Measurements from ENCODE around the gene IRGQ.
A peak's percentile ranks its signal among the peaks of the same experiment; 100 is the strongest.
"Not testable (repeated sequence)": the region's sequence is repeated elsewhere in the genome, so short reads cannot be mapped to it uniquely, and the experiment has no call there.

Gene IRGQ

DNA sequence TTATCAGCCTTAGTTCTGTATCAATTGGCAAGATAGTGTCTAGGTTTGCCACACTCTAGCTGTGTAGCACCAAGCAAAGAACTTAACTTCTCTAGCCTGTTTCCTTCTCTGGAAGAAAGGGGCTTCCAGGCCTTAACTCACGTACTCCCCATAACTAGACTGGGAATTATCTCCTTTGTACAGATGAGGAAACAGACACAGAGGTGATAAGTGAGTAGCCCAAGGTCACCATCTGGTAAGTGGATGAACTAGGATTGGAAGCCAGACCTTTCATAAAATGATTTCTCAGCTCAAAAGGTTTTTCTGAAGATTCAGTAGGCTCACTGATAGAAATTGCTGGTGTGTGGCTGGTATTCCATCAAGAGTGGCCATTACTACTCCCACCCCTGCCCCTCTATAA, 20.4 kb upstream of the IRGQ start:
- peaks cover 30% of the 10 kb centered on the region for H3K36me3 Mint-ChIP-seq
- H3K27ac Mint-ChIP-seq: no peak overlapping the region
- no peaks in the 10 kb centered on the region for H3K9me3 Mint-ChIP-seq
- H3K4me1 Mint-ChIP-seq: peaks cover 41% of the 10 kb centered on the region
- no peaks in the 10 kb centered on the region for H3K27me3 Mint-ChIP-seq
- no peak overlapping the region for H3K4me3 Mint-ChIP-seq
- ATAC-seq: no peak

DNA sequence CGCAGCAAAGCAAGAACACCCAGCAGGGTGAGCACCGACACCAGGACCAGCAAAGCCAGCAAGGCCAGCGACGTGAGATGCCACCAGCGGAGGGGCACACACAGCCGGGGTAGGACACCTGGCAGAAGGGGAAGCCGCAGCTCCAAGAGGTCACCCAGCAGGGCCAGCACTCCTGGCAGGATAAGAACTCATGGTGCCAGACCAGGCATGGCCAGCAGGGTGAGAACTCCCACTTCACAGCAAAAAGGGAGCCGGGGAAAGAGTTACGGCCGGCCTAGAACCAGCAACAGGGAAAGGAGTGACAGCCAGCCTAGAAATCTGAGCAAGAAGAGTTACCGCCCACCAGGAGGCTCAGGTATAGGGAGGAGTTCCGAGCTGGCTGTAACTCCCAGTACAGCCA, 16.4 kb upstream of the IRGQ start:
- H3K4me1 Mint-ChIP-seq: peaks cover 20% of the 10 kb centered on the region
- no peak overlapping the region for H3K27ac Mint-ChIP-seq
- no peaks in the 10 kb centered on the region for H3K27me3 Mint-ChIP-seq
- no peak overlapping the region for H3K4me3 Mint-ChIP-seq
- H3K9me3 Mint-ChIP-seq: no peaks in the 10 kb centered on the region
- no peak for ATAC-seq
- peaks cover 37% of the 10 kb centered on the region for H3K36me3 Mint-ChIP-seq

DNA sequence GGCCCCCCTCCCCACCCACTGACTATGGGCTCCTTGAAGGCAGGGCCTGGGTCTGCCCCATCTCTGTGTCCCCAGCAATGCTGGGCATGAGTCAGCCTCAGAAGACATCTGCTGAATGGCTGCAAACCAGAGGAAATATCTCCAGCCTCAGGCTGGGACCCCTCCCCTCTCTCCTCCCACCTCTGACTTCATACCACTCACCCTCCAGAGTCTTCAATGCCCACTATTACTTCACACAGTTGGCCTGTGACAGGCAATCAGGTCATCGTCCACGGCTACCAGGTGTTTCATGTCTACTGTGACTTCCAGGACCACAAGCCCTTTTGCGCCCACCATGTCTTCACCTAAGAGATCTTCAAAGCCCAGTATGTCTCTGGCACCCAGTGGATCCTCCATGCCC, 15.9 kb upstream of the IRGQ start, which contains the start of gene SRRM5:
SRRM5 (plus strand) TSS at position 301 of the 400 bp plus-strand sequence; CDS start at position 335, 34 bp downstream.
- Mint-ChIP-seq H3K4me3 (no peak within 1 kb of the TSS), H3K27me3 (no peaks in the 10 kb centered on the region), H3K36me3 (peaks cover 37% of the 10 kb centered on the region), H3K4me1 (peaks cover 18% of the 10 kb centered on the region), H3K27ac (peak within 1 kb of the TSS; percentile 14), H3K9me3 (no peaks in the 10 kb centered on the region)
- ATAC-seq: no peak

DNA sequence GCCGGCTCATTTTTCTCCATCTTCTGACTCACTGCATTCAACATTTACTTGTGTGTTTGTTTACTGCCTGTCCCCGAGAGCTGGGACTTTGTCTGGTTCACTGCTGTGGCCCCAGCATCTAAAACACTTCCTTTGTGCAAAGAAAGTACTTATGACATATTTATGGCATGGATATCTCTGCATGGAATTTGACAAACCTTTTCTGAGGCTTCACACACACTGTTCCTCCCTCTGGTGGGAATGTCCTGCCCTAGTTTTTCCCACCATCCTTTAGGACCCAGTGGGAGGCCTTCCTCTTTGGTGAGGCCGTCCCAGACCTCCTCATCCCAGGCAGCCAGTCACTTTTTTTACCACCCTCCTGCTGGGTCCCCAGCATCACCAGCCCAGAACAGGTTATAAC, 14.6 kb upstream of the IRGQ start:
- Mint-ChIP-seq H3K27ac (no peak overlapping the region), H3K36me3 (peaks cover 37% of the 10 kb centered on the region), H3K4me1 (peaks cover 14% of the 10 kb centered on the region), H3K9me3 (no peaks in the 10 kb centered on the region), H3K4me3 (no peak overlapping the region), H3K27me3 (no peaks in the 10 kb centered on the region)
- ATAC-seq: no peak

DNA sequence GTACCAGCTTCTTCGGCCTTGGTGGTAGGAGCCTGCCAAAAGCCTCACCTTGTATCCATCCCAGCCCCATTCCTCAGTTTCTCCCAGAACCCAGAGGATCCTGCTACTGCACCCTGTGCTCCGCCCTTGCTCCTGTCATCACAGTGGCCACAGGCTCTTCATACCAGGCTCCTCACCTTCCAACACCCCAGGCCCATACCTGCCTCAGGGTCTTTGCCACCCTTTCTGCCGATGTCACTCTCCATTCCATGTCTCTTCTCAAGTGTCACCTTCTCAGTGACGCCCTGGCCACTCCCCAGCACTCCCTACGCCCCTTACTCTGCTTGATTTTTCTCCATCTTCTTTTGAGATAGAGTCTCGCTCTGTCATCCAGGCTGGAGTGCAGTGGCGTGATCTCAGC, 13.9 kb upstream of the IRGQ start:
- Mint-ChIP-seq H3K4me3 (no peak overlapping the region), H3K27ac (no peak overlapping the region), H3K36me3 (peaks cover 37% of the 10 kb centered on the region), H3K4me1 (peaks cover 14% of the 10 kb centered on the region), H3K27me3 (no peaks in the 10 kb centered on the region), H3K9me3 (no peaks in the 10 kb centered on the region)
- ATAC-seq: no peak

DNA sequence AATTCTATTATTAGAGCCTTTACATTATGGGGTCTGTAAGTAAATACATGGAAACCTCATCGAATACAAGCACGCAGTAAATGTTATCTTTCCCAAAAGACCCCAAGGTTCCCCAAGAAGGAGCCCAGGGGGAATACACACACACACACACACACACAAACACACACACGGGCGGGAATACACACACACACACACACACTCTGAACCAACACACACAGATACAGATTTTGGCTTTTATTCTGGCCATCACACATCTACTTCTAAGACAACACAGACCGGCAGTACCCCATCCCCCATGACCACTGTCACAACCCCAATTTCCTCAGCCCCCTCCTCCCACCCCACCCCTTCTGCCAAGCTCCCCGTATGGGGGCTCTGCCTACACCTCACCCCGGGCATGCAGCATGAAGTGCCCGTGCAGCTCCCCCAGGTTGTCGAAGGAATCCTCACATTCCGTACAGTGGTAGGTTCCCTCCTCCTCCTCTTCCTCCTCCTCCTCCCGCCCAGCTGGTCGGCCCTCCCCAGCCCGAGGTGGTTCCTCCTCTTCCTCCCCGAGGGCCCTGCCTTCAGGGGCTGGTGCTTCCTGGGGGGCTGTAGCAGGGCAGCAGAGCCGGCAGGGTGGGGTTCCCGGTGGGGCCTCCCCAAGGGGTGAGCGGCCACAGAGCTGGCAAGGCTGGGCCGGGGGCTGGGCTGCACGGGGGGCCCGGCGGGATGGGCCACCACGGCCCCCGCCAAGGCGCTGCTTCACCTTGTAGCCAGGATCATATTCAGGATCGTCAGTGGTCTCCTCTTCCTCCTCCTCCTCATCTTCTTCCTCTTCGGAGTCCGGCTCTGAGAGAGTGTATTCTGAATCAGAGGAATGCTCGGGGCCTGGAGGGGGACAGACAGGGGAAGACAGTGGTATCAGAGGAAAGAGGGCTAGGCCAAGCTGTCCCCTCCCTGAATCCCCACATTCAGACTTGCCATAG, 11.6 kb upstream of the IRGQ start:
- peaks cover 18% of the 10 kb centered on the region for H3K36me3 Mint-ChIP-seq
- H3K9me3 Mint-ChIP-seq: no peaks in the 10 kb centered on the region
- H3K27me3 Mint-ChIP-seq: no peaks in the 10 kb centered on the region
- H3K4me3 Mint-ChIP-seq: no peak overlapping the region
- H3K27ac Mint-ChIP-seq: no peak overlapping the region
- peaks cover 21% of the 10 kb centered on the region for H3K4me1 Mint-ChIP-seq
- ATAC-seq: peak; percentile 27

DNA sequence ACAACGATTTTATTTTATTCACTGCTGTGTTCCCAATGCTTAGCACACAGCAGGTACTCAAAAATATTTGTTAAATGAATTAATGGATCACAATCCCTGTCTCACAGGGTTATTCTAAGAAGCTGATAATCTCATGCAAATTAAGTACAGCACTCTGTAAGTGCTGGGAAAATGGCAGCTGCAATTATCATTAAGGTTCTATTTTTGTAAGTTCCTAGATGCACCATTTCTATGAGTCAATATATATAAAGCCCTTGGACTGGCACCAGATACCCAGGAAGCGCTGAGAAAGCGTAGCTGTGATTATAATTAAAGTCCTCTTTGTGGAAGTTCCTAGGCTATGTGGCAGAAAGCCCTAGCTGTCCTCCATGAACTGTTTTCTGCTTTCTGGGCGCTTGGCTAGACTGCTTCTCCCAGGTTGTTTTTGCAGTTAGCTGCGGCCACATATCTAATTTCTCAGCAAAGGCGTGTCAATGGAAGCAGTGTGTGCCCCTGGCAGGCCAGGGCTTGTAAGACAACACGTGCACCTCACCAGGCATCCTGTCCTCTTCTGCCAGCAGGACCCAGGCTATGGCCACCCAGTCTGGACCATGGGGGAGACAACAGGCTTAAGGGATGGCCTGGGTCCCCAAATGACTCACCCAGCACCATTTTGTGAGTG, 10.8 kb upstream of the IRGQ start:
- H3K27me3 Mint-ChIP-seq: no peaks in the 10 kb centered on the region
- H3K4me1 Mint-ChIP-seq: peaks cover 12% of the 10 kb centered on the region
- peaks cover 11% of the 10 kb centered on the region for H3K36me3 Mint-ChIP-seq
- no peak overlapping the region for H3K4me3 Mint-ChIP-seq
- no peaks in the 10 kb centered on the region for H3K9me3 Mint-ChIP-seq
- no peak for ATAC-seq
- peak overlapping the region; percentile 25 for H3K27ac Mint-ChIP-seq

DNA sequence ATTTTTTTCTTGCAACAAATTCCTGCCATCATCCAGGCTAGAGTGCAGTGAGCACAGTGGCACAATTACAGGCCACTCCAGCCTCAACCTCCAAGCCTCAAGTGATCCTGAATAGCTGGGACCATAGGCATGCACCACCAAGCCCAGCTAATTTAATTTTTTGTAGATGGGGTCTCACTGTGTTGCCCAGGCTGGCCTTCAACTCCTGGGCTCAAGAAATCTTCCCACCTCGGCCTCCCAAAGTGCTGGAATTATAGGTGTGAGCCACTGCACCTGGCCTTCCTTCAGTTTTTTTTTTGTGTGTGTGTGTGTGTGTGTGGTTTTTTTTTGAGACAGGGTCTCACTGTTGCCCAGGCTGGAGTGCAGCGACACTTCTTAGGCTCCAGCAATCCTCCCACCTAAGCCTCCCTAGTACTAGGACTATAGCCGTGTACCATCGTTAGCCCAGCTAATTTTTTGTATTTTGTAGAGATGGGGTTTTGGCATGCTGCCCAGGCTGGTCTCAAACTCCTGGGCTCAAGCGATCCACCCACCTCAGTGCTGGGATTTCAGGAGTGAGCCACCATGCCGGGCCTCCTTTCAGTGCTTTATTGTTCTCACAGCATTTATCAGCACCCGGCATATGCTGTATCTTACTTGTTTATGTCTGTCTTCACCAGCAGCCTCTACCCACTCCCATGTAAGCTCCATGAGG, 10.1 kb upstream of the IRGQ start:
- Mint-ChIP-seq H3K4me3 (no peak overlapping the region), H3K4me1 (peaks cover 11% of the 10 kb centered on the region), H3K27me3 (no peaks in the 10 kb centered on the region), H3K36me3 (peaks cover 12% of the 10 kb centered on the region), H3K27ac (peak overlapping the region; percentile 25), H3K9me3 (no peaks in the 10 kb centered on the region)
- no peak for ATAC-seq

DNA sequence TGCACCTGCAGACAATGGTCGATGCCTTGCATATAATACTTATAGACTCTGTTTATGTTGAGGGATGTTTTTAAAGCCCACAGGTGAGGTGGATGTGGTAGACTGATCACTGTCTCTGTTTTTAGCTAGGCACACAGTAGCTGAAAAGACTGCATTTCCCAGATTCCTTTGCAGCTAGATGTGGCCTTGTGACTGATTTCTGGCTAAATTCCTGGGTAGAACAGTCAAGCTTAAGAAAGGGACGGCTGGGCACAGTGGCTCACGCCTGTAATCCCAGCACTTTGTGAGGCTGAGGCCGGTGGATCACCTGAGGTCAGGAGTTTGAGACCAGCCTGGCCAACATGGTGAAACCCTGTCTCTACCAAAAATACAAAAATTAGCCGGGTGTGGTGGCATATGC, 4.4 kb upstream of the IRGQ start:
- not testable (repeated sequence) for H3K4me3 Mint-ChIP-seq, H3K27ac Mint-ChIP-seq, H3K9me3 Mint-ChIP-seq, H3K27me3 Mint-ChIP-seq, ATAC-seq
- Mint-ChIP-seq H3K36me3 (peaks cover 12% of the 10 kb centered on the region), H3K4me1 (peaks cover 43% of the 10 kb centered on the region)

DNA sequence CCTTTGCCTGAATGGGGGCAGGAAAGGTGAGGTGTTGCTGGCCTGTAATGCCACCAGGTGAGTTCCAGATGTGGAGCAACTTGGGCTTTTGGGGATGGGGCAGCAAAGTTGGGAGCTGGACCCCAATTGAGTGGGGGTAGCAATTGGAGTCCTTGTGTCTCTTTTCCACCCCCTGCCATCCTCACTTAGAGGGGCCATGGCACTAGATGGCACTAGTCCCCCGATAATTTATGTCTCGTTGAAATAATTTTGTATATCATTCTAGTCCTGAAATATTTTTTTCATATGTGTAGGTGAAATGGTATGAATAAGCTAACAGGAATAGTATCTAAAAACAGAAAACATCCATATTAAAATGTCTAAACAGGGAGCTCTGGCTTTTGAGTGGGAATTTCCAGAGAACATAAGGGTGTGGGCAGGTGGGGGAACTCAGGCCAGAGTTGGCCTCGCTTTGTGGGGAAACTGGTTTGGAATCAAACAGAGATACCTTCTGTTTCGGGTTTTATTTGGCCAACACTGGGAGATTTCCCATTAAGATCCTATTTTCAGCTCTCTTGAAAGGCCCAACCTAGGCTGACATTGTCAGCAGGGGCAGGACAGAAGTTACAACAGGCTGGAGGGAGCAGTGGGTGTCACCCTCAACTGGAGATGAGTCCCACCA, 3.8 kb upstream of the IRGQ start:
- H3K4me3 Mint-ChIP-seq: no peak overlapping the region
- H3K27ac Mint-ChIP-seq: no peak overlapping the region
- H3K27me3 Mint-ChIP-seq: no peaks in the 10 kb centered on the region
- H3K4me1 Mint-ChIP-seq: peaks cover 48% of the 10 kb centered on the region
- ATAC-seq: no peak
- H3K9me3 Mint-ChIP-seq: no peaks in the 10 kb centered on the region
- peaks cover 12% of the 10 kb centered on the region for H3K36me3 Mint-ChIP-seq

DNA sequence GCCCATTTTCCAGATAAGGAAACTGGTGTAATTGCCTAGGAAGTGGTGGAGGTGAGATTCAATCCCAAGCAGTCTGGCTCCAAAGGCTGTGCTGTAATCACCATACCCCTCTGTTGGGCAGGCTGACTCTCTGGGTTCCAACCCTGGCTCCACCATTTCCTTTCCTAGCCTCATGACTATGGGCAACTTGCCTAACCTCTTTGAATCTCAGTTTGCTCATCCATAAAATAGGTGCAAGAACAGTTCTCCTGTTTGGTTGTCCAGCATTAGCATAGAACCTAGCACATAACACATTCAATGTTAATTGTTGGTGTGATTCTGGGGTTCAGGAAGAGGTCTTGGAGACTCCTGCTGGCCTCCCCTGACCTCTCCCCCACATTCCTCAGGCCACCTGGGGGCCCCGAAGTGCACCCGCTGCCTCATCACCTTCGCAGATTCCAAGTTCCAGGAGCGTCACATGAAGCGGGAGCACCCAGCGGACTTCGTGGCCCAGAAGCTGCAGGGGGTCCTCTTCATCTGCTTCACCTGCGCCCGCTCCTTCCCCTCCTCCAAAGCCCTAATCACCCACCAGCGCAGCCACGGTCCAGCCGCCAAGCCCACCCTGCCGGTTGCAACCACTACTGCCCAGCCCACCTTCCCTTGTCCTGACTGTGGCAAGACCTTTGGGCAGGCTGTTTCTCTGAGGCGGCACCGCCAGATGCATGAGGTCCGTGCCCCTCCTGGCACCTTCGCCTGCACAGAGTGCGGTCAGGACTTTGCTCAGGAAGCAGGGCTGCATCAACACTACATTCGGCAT, 2.7 kb upstream of the IRGQ start:
- peaks cover 17% of the 10 kb centered on the region for H3K36me3 Mint-ChIP-seq
- peaks cover 45% of the 10 kb centered on the region for H3K4me1 Mint-ChIP-seq
- H3K4me3 Mint-ChIP-seq: no peak overlapping the region

DNA sequence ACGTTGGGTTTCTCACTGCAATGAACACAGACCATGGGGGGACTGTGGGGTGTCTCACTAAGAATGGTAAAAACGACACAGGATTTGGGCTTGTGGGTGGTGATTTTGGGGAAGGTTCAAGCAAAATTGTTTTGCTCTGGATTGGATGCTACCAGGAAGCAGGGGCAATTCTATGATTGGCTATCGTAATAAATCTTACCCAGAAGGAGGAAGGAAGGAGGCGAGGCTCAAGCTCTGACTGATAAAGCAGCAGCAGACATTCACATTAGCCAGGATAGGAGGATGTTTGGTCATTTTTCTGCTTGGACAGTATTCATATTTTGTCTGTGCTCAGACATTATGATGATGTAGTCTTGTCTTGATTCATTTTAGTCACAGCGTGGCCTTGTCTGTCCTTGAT, 1.9 kb upstream of the IRGQ start:
- ATAC-seq: no peak
- no peaks in the 10 kb centered on the region for H3K9me3 Mint-ChIP-seq
- peaks cover 53% of the 10 kb centered on the region for H3K4me1 Mint-ChIP-seq
- peaks cover 25% of the 10 kb centered on the region for H3K36me3 Mint-ChIP-seq
- H3K27me3 Mint-ChIP-seq: no peaks in the 10 kb centered on the region
- H3K4me3 Mint-ChIP-seq: peak overlapping the region; percentile 95
- H3K27ac Mint-ChIP-seq: peak overlapping the region; percentile 97

More for the DNA sequence above, 2.7 kb upstream of the IRGQ start:
- peak overlapping the region; percentile 97 for H3K27ac Mint-ChIP-seq
- no peaks in the 10 kb centered on the region for H3K27me3 Mint-ChIP-seq
- H3K9me3 Mint-ChIP-seq: no peaks in the 10 kb centered on the region
- ATAC-seq: no peak

DNA sequence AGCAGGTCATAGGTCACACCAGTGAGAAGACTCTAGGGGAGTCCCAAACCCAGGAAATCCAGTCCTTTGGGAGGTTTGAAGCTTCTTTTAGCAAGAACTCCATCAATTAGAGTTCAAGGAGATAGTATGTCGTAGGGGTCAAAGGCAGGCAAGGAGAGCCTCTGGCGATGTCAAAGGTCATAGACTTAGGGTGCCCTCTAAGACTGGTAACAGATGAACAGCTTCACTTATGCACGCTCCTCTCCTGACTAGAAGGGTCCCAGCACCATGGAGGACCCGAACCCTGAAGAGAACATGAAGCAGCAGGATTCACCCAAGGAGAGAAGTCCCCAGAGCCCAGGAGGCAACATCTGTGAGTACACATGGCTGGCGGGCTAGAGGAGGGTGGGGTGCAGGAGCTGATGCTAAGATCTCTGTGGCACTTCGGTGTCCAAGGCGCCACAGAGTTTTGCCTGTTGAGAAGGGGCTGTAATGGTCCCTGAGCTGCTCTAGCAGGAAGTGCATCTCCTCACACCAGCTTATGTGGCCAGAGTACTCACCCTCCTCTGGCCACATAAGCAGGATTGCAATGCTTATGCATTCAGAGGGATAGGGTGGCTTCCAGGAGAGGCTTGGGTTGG, 1.0 kb upstream of the IRGQ start:
- H3K27me3 Mint-ChIP-seq: no peaks in the 10 kb centered on the region
- no peaks in the 10 kb centered on the region for H3K9me3 Mint-ChIP-seq
- peak overlapping the region; percentile 97 for H3K27ac Mint-ChIP-seq
- ATAC-seq: no peak
- peak overlapping the region; percentile 95 for H3K4me3 Mint-ChIP-seq
- peaks cover 30% of the 10 kb centered on the region for H3K36me3 Mint-ChIP-seq
- peaks cover 57% of the 10 kb centered on the region for H3K4me1 Mint-ChIP-seq

DNA sequence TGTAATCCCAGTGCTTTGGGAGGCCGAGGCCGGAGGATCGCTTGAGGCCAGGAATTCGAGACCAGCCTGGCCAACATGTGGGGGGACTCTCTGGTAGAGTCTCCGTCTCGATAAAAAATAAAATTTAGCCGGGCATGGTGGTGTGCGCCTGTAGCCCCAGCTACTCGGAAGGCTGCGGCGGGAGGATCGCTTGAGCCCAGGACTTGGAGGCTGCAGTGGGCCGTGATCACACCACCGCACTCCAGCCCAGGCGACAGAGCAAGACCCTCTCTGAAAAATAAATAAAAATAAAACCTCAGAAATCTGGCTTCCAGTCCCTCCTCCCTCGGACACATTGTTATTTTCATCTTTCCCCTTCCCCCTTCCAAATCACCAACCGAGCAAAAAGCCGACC, 332 bp downstream of the IRGQ start:
- H3K9me3 Mint-ChIP-seq: no peaks in the 10 kb centered on the region
- peak overlapping the region; percentile 95 for H3K4me3 Mint-ChIP-seq
- peaks cover 64% of the 10 kb centered on the region for H3K4me1 Mint-ChIP-seq
- peak overlapping the region; percentile 97 for H3K27ac Mint-ChIP-seq
- no peaks in the 10 kb centered on the region for H3K27me3 Mint-ChIP-seq
- peaks cover 32% of the 10 kb centered on the region for H3K36me3 Mint-ChIP-seq
- ATAC-seq: peak; percentile 51
